NT2/D1 (cell line): ENCODE measurements around the gene RIMS1.

Source experiments
- YY1 ChIP-seq: IDR thresholded peaks from 2 replicates; pipeline ENCODE4 v1.6.1; 2011; ENCODE audit not compliant: insufficient read length, insufficient read depth
- ZNF274 ChIP-seq: IDR thresholded peaks from 2 replicates; pipeline ENCODE4 v1.6.1; 2011; ENCODE audit warnings: mild to moderate bottlenecking, low read depth, low read length

DNA sequence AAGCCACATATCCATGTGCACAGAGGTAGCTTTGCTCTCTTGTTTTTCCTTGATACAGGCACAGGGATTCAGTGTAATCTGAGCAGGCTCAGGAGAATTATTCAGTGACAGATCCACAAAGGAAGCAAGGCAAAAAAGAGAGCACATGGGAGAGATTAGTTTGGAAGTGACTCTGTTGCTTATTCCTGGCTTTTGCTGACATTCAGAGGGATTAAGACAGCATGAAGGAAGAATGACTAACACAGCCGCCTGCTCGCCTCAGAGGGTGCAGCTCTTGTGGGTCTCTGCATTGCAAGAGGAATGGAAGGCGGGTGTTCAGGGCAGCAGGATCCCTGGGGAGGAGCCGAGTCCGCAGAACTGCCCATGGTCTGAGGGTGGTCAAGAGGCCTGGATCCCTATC lies 532.1 kb downstream of the RIMS1 start:
- no peak for TF ChIP-seq YY1
- no peak for TF ChIP-seq ZNF274
